Mucosa of descending colon (tissue), 3 donors: ENCODE measurements around the gene OAS1. TPM values are rescaled to one million over a fixed set of nuclear protein-coding genes. Genes with fewer than 3 reads are reported as not detected.
A peak's percentile ranks its signal among the peaks of the same experiment; 100 is the strongest.
"Not testable (repeated sequence)": the region's sequence is repeated elsewhere in the genome, so short reads cannot be mapped to it uniquely, and the experiment has no call there.

Experiments used
- ATAC-seq: fragments of 200-7000 bp; cut with Tn5 transposase; one replicate; pipeline ENCODE4 v1.9.1; 2020; ENCODE audit warnings: mild to moderate bottlenecking, moderate library complexity
- DNase-seq, 3 donors: peaks; one replicate each; pipeline ENCODE4 v3.0.0-alpha.2; 2020
- H3K36me3 ChIP-seq: fragments of 200-600 bp; one replicate; pipeline ENCODE4 v1.8.0; 2021; ENCODE audit warnings: low read depth, mild to moderate bottlenecking
- H3K4me1 ChIP-seq: fragments of 200-600 bp; one replicate; pipeline ENCODE4 v1.8.0; 2021; ENCODE audit warnings: low read depth, mild to moderate bottlenecking
- H3K4me3 ChIP-seq: fragments of 200-600 bp; one replicate; pipeline ENCODE4 v1.8.0; 2021; ENCODE audit warnings: mild to moderate bottlenecking
- H3K9me3 ChIP-seq: fragments of 200-600 bp; one replicate; pipeline ENCODE4 v1.8.0; 2021; ENCODE audit warnings: mild to moderate bottlenecking
- intact Hi-C, 2 donors: fragments of 100-400 bp; cut with DNase I in 1 of 2; cut with micrococcal nuclease in 1 of 2; formaldehyde crosslinking; loops; one replicate each; pipeline versions ENCODE4 v1.11.0 to v1.11.1; 2022; cut with DNase I, micrococcal nuclease
- total RNA-seq, 3 donors: library from RNA; stranded (reverse); fragmentation: NEBNext Ultra II Directional in 2 of 3; extraction: Animal tissue kit (Norgen Biotek cat#: 25700) in 2 of 3; gene quantifications; one replicate each; pipeline versions ENCODE4 v1.2.1 to v1.2.4, GENCODE V29; 2021 to 2023
- TF ChIP-seq, protein P1 (sequence below): fragments of 200-600 bp; IDR thresholded peaks from one replicate; pipeline ENCODE4 v1.8.0; 2022; ENCODE audit warnings: antibody characterized with exemption, mild to moderate bottlenecking
- donor health status: DM: no; HTN: no; CAD: no; lungs with moderate emphysema.
- donor health status: DM: no; HTN: no; CAD: no.
- donor health status: DM: no; HTN: yes; CAD: no.

The OAS1 gene
- total RNA-seq, 3 donors from 2014 or later: 67.9 to 162 (median 103) TPM

GRCh38 chr12:112919121-112919520, 12.4 kb downstream of the OAS1 start:
- no peak for DNase-seq
- Histone ChIP-seq H3K9me3 (no peaks in the 10 kb centered on the region), H3K36me3 (no peaks in the 10 kb centered on the region), H3K4me1 (peaks cover 6% of the 10 kb centered on the region), H3K4me3 (no peak overlapping the region)
- intact Hi-C loops: no loop called here
- TF ChIP-seq, protein P1, sequence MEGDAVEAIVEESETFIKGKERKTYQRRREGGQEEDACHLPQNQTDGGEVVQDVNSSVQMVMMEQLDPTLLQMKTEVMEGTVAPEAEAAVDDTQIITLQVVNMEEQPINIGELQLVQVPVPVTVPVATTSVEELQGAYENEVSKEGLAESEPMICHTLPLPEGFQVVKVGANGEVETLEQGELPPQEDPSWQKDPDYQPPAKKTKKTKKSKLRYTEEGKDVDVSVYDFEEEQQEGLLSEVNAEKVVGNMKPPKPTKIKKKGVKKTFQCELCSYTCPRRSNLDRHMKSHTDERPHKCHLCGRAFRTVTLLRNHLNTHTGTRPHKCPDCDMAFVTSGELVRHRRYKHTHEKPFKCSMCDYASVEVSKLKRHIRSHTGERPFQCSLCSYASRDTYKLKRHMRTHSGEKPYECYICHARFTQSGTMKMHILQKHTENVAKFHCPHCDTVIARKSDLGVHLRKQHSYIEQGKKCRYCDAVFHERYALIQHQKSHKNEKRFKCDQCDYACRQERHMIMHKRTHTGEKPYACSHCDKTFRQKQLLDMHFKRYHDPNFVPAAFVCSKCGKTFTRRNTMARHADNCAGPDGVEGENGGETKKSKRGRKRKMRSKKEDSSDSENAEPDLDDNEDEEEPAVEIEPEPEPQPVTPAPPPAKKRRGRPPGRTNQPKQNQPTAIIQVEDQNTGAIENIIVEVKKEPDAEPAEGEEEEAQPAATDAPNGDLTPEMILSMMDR: no peak
- no peak for ATAC-seq

- Histone ChIP-seq H3K9me3 (no peaks in the 10 kb centered on the region), H3K4me3 (no peak overlapping the region), H3K4me1 (peaks cover 9% of the 10 kb centered on the region), H3K36me3 (no peaks in the 10 kb centered on the region)
- DNase-seq (peak in 1 of 3 donors; percentile 47), ATAC-seq (peak; percentile 92)
- TF ChIP-seq, protein P1: no peak
- intact Hi-C loops: no loop called here
Observed at GRCh38 chr12:112924986-112925385, 18.2 kb downstream of the OAS1 start.

GRCh38 chr12:112926416-112927033, 19.8 kb downstream of the OAS1 start:
- ATAC-seq, intact Hi-C loops, H3K4me1 ChIP-seq, H3K36me3 ChIP-seq, H3K9me3 ChIP-seq, H3K4me3 ChIP-seq: not testable (repeated sequence)
- peak in 1 of 3 donors; percentile 23 for DNase-seq

GRCh38 chr12:112927475-112927874, 20.7 kb downstream of the OAS1 start:
- DNase-seq (no peak), ATAC-seq (no peak)
- peaks cover 9% of the 10 kb centered on the region for H3K4me1 ChIP-seq
- TF ChIP-seq, protein P1: no peak
- no peaks in the 10 kb centered on the region for H3K36me3 ChIP-seq
- H3K4me3 ChIP-seq: no peak overlapping the region
- H3K9me3 ChIP-seq: no peaks in the 10 kb centered on the region
- intact Hi-C loops: no loop called here

GRCh38 chr12:112927925-112928324, 21.2 kb downstream of the OAS1 start:
- H3K36me3 ChIP-seq: no peaks in the 10 kb centered on the region
- no peak for ATAC-seq
- peaks cover 9% of the 10 kb centered on the region for H3K4me1 ChIP-seq
- no peaks in the 10 kb centered on the region for H3K9me3 ChIP-seq
- DNase-seq: no peak
- no peak overlapping the region for H3K4me3 ChIP-seq
- intact Hi-C loops: no loop called here
- TF ChIP-seq, protein P1: no peak

GRCh38 chr12:112928978-112929377, 22.2 kb downstream of the OAS1 start:
- no peak overlapping the region for H3K4me3 ChIP-seq
- no peaks in the 10 kb centered on the region for H3K36me3 ChIP-seq
- TF ChIP-seq, protein P1: no peak
- DNase-seq (no peak), ATAC-seq (no peak)
- intact Hi-C loops: no loop called here
- no peaks in the 10 kb centered on the region for H3K9me3 ChIP-seq
- H3K4me1 ChIP-seq: peaks cover 9% of the 10 kb centered on the region
